Kidney (tissue), 14 donors: ENCODE results near the gene MYH9. TPM values are rescaled to one million over a fixed set of nuclear protein-coding genes. Genes with fewer than 3 reads are reported as not detected.

Source experiments
- DNase-seq, 5 donors: peaks; one replicate each; pipeline ENCODE4 v3.0.0-alpha.2; 2013 to 2020
- FAIRE-seq: peaks from 2 replicates; lab custom pipeline; 2012; peaks lifted over from hg19 to GRCh38; lab: Jason Lieb, UNC
- H3K27ac ChIP-seq, 2 donors: one replicate each; pipeline ENCODE4 v1.7.0; 2013; ENCODE audit warnings: low read depth in 2 of 2, low read length in 2 of 2, inconsistent platforms in 1 of 2
- H3K27me3 ChIP-seq: one replicate; pipeline ENCODE4 v1.7.1; 2013; ENCODE audit warnings: low read length, inconsistent platforms; ENCODE audit not compliant: control insufficient read depth, insufficient read depth
- H3K36me3 ChIP-seq, 3 donors: one replicate each; pipeline versions ENCODE4 v1.7.0 to v1.7.1; 2013; ENCODE audit warnings: low read length in 3 of 3, control low read depth in 1 of 3, inconsistent platforms in 1 of 3; ENCODE audit not compliant: insufficient read depth in 3 of 3, control insufficient read depth in 2 of 3
- H3K4me1 ChIP-seq, 3 donors: one replicate each; pipeline versions ENCODE4 v1.7.0 to v1.7.1; 2013; ENCODE audit warnings: low read length in 3 of 3, inconsistent platforms in 1 of 3, low read depth in 1 of 3; ENCODE audit not compliant: control insufficient read depth in 2 of 3, insufficient read depth in 2 of 3
- H3K4me3 ChIP-seq, 3 donors: one replicate each; pipeline versions ENCODE4 v1.7.0 to v1.8.1; 2013; ENCODE audit warnings: low read length in 3 of 3, control low read depth in 1 of 3, inconsistent platforms in 1 of 3
- H3K9ac ChIP-seq, 3 donors: one replicate each; pipeline versions ENCODE4 v1.7.0 to v1.7.1; 2013; ENCODE audit warnings: low read length in 3 of 3, control low read depth in 1 of 3, inconsistent platforms in 1 of 3
- H3K9me3 ChIP-seq, 3 donors: one replicate each; pipeline versions ENCODE4 v1.7.0 to v1.7.1; 2013; ENCODE audit warnings: low read length in 3 of 3, control low read depth in 1 of 3, inconsistent platforms in 1 of 3; ENCODE audit not compliant: control insufficient read depth in 2 of 3, insufficient read depth in 1 of 3
- intact Hi-C: fragments of 100-400 bp; cut with DNase I; formaldehyde crosslinking; loops from one replicate; pipeline ENCODE4 v1.11.1; 2022
- polyA plus RNA-seq: library from polyadenylated mRNA; stranded (reverse); fragments of 350-450 nt; fragmentation: Illumina TruSeq; extraction: RNeasy Lipid Tissue Mini Kit (QIAGEN cat#74804); gene quantifications from one replicate; pipeline ENCODE4 v1.2.3, GENCODE V29; 2014; ENCODE audit warnings: low read depth, low replicate concordance; ENCODE audit not compliant: insufficient read depth
- total RNA-seq: library from RNA; stranded (reverse); fragmentation: NEBNext Ultra II Directional; extraction: Animal tissue kit (Norgen Biotek cat#: 25700); gene quantifications from one replicate; pipeline ENCODE4 v1.2.1, GENCODE V29; 2021
- TF ChIP-seq, protein P1 (sequence below): IDR thresholded peaks from 3 replicates; pipeline ENCODE4 v1.5.1; 2012; ENCODE audit warnings: mild to moderate bottlenecking, moderate library complexity, borderline replicate concordance; ENCODE audit not compliant: insufficient read depth; ENCODE audit errors: extremely low read depth
- donor health status: control.
- donor health status: control.
- donor health status: control.
- donor health status: control.
- donor health status: control.
- donor health status: DM: yes; HTN: yes; CAD: no.
- donor health status: Normal renal cell carcinoma (clear cell type).

Gene MYH9
- total and polyA plus RNA-seq, 2 donors from 2014 or later: 85.2 to 655 TPM

DNA sequence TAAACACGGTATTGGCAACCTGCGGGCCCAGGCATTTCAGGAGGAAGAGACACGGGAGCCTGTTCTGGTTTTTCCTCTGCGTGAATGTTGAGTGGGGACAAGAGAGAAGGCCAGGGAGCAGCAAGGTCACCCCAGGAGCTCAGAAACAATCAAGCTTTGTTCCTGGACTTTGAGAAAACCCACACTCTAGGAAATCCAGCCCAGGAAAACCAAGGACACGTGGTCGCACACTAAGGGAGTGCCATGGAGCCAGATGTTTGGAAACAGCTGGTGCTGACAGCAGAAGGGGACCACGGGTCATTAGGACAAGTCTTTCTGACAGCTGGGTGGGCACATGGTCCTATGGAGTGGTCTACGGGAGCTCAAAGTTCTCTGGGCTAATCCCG is 44.1 kb downstream of the MYH9 start:
- no peak overlapping the region for H3K4me3 ChIP-seq
- peaks cover 0 to 21% (median 18%) of the 10 kb centered on the region in 3 donors for H3K4me1 ChIP-seq
- no peak for DNase-seq

GRCh38 chr22:36343070-36343719 is 44.6 kb downstream of the MYH9 start:
- Histone ChIP-seq H3K27me3 (no peaks in the 10 kb centered on the region), H3K9me3 (no peaks in the 10 kb centered on the region), H3K9ac (peak overlapping the region in 1 of 3 donors; percentile 32), H3K4me3 (no peak overlapping the region), H3K27ac (peak overlapping the region; percentile 20 to 27), H3K4me1 (peaks cover 0 to 21% (median 20%) of the 10 kb centered on the region in 3 donors), H3K36me3 (peaks cover 8 to 56% (median 26%) of the 10 kb centered on the region in 3 donors)
- FAIRE-seq: no peak
- intact Hi-C loops: no loop called here
- TF ChIP-seq, protein P1, sequence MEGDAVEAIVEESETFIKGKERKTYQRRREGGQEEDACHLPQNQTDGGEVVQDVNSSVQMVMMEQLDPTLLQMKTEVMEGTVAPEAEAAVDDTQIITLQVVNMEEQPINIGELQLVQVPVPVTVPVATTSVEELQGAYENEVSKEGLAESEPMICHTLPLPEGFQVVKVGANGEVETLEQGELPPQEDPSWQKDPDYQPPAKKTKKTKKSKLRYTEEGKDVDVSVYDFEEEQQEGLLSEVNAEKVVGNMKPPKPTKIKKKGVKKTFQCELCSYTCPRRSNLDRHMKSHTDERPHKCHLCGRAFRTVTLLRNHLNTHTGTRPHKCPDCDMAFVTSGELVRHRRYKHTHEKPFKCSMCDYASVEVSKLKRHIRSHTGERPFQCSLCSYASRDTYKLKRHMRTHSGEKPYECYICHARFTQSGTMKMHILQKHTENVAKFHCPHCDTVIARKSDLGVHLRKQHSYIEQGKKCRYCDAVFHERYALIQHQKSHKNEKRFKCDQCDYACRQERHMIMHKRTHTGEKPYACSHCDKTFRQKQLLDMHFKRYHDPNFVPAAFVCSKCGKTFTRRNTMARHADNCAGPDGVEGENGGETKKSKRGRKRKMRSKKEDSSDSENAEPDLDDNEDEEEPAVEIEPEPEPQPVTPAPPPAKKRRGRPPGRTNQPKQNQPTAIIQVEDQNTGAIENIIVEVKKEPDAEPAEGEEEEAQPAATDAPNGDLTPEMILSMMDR: no peak
- no peak for DNase-seq

More for the DNA sequence above, 44.1 kb downstream of the MYH9 start:
- FAIRE-seq: no peak
- TF ChIP-seq, protein P1: no peak
- Histone ChIP-seq H3K27ac (peak overlapping the region; percentile 8 to 27), H3K27me3 (no peaks in the 10 kb centered on the region), H3K9ac (peak overlapping the region in 1 of 3 donors; percentile 32), H3K9me3 (no peaks in the 10 kb centered on the region), H3K36me3 (peaks cover 8 to 57% (median 25%) of the 10 kb centered on the region in 3 donors)
- intact Hi-C loops: no loop called here

DNA sequence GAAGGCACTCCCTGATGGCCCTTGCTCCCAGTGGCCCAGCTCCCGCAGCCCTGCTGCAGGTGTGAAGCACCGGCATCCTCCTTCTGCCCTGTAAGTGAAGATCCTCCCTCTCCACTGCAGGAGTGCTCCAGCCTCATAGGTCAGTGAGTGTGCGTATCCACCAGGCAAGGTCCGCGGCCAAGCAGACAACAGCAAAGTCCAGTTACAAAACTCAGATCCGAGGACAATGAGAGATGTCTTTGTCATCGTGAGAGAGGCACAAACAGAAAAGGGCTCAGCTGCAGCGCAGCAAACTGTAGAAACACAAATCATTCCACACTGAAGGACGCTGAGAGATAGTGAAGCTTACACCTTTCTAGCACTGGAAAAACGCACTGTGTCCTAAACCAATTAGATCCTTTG is 46.1 kb downstream of the MYH9 start:
- no peak overlapping the region for H3K4me3 ChIP-seq
- no peaks in the 10 kb centered on the region for H3K27me3 ChIP-seq
- intact Hi-C loops: no loop called here
- H3K27ac ChIP-seq: peak overlapping the region in 1 of 2 donors; percentile 78
- H3K4me1 ChIP-seq: peaks cover 0 to 32% (median 32%) of the 10 kb centered on the region in 3 donors
- no peaks in the 10 kb centered on the region for H3K9me3 ChIP-seq
- FAIRE-seq: no peak
- peaks cover 8 to 56% (median 22%) of the 10 kb centered on the region in 3 donors for H3K36me3 ChIP-seq
- no peak for DNase-seq
- peak overlapping the region in 1 of 3 donors; percentile 27 for H3K9ac ChIP-seq
- TF ChIP-seq, protein P1: no peak
